ENCODE results near the gene TMEM91.

Gene TMEM91

GRCh38 chr19:41411100-41411967, 35.0 kb downstream of the TMEM91 start:
- no peak for DNase-seq (ENCODE audit: low read depth)

DNA sequence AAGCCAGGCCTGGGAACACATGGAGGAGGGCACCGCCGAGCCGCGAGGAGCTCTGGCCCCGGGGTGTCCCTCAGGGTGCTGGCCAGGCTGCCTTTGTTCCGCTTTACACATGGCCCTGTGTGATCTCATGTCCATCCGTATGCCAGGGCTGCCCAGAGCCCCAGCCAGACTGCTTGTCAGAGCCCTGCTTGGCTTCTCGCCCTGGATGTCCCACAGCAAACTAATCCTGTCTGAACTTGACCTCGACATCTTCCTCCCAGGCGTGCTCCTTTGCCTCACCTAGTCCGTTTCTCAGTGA, 35.6 kb downstream of the TMEM91 start:
- DNase-seq (ENCODE audit: low read depth) = no peak

DNA sequence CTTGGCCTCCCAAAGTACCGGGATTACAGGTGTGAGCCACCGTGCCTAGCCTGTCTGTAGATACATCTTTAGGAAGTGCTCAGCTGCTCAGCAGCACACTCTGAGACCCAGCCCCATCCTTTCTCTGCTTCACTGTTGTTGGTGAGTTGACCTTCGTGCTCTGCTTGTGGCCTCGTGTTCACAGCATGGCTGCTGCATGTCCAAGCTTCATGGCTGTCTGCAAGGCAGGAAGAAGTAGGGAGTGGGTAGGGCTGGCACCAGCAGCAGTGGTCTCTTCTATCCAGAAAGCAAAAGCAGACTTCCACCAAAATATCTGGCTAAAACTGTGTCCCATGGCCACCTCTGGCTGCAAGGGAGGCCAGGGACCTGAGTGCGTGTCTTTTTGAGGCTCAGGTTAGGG, 36.6 kb downstream of the TMEM91 start:
- no peak for DNase-seq (ENCODE audit: low read depth)

GRCh38 chr19:41413947-41414346, 37.6 kb downstream of the TMEM91 start:
- no peak for DNase-seq (ENCODE audit: low read depth)

- no peak for DNase-seq (ENCODE audit: low read depth)
These were observed 38.1 kb downstream of the TMEM91 start for GRCh38 chr19:41414461-41414860.

DNA sequence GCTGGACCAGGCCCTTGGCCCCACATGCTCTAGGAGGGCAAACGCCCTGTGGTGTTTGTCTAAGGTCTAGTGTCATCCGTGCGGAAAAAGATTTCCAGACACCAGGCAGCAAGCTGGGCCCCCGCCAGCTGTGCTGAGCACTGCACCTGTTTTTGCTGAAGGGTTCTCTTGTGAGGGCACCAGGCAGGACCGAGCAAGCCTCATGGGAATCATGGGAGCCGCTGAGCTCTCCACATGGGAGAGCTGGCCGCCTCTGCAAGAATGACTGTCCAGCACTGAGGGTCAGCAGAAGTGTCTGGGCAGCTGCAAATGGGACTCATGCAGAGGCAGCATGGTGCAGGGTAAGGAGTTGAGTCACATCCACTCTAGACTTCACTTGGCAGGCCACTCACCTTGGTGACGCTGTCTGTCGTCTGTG, 38.8 kb downstream of the TMEM91 start:
- no peak for DNase-seq (ENCODE audit: low read depth)

- DNase-seq (ENCODE audit: low read depth) = no peak
These were observed 39.9 kb downstream of the TMEM91 start for GRCh38 chr19:41416194-41416674.

- no peak for DNase-seq (ENCODE audit: low read depth)
These were observed 44.0 kb downstream of the TMEM91 start for GRCh38 chr19:41420101-41420880.

GRCh38 chr19:41421314-41421713, 45.0 kb downstream of the TMEM91 start:
- DNase-seq (ENCODE audit: low read depth) = no peak

GRCh38 chr19:41421973-41422372, 45.6 kb downstream of the TMEM91 start:
- no peak for DNase-seq (ENCODE audit: low read depth)

- DNase-seq (ENCODE audit: low read depth) = no peak
These were observed 46.1 kb downstream of the TMEM91 start for GRCh38 chr19:41422456-41422855.

GRCh38 chr19:41422955-41423354, 46.6 kb downstream of the TMEM91 start:
- DNase-seq (ENCODE audit: low read depth) = no peak

DNA sequence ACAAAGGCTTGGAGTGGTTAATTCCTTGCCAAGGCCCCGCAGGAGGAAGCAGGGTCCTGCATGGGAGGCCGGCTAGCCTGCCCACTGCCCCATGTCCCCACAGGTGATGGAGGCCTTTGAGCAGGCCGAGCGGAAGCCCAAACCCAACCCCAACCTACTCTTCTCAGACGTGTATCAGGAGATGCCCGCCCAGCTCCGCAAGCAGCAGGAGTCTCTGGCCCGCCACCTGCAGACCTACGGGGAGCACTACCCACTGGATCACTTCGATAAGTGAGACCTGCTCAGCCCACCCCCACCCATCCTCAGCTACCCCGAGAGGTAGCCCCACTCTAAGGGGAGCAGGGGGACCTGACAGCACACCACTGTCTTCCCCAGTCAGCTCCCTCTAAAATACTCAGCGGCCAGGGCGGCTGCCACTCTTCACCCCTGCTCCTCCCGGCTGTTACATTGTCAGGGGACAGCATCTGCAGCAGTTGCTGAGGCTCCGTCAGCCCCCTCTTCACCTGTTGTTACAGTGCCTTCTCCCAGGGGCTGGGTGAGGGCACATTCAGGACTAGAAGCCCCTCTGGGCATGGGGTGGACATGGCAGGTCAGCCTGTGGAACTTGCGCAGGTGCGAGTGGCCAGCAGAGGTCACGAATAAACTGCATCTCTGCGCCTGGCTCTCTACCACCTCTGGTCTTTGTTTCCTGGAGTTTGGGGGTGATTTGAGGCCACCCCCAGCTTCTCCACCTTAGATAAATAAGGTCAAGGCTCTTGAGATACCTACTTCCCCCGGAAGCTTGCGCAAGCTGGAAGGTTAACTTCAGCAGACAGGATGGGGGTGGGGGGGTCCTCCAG, 48.2 kb downstream of the TMEM91 start:
- no peak for DNase-seq (ENCODE audit: low read depth)

GRCh38 chr19:41425174-41426115, 49.1 kb downstream of the TMEM91 start:
- no peak for DNase-seq (ENCODE audit: low read depth)

DNA sequence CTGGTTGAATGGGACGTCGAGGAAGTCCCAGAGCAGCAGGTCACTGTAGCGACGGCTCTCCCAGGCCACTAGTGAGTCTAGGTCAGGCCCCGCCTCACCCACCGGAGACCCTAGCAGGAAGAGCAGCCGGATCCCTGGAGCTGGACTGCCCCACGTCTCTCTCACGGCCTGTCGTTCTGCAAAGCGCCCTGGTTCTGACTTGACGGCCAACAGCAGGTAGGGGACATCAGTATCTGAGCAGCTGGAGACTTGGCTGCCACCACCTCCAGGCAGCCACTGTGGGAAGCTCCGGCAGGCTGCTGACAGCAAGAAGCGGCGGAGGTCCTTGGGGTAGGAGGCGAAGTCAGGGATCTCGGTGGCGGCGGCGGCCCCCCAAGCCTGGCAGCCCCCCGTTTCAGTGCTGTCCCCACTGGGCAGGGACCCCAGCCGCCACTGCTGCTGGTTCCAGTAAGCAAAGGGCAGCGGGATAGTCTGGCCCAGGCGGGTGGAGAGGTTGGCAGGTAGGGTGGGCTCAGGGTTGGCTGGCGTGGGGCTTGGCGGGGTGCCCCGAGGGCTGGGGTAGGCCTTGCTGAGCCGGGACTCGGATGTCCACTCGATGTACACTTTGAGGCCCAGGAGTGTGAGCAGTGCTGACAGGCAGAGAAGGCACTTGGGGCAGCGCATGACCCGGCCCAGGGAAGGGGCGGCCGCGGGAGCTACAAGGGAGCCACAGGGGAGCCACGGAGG, 49.9 kb downstream of the TMEM91 start:
- no peak for DNase-seq (ENCODE audit: low read depth)

- DNase-seq (ENCODE audit: low read depth) = no peak
These were observed 50.8 kb downstream of the TMEM91 start, which contains the start of gene B3GNT8 for GRCh38 chr19:41426952-41427646. Gene B3GNT8, minus strand, starts transcription at chr19:41427374. Its CDS starts 596 bp downstream, at chr19:41426778.

GRCh38 chr19:41427647-41428480, 51.5 kb downstream of the TMEM91 start:
- DNase-seq (ENCODE audit: low read depth) = no peak

DNA sequence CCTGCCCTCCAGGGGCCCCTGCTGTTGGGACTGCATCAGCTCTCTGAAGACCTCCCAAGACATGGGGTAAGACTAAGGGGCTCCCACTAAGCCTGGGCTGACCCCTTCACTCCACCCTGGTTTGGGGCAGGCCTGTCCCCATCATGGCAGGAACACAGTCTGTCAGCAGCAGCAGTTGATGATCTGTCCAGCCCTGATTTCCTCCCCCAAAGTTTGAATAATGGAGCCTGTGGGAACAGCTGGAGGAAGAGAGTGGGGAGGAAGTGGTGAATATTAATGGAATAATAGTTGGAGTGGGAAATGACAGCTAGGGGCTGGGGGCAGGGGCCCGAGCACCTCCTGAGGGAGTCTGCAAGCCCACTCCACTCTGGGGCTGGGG, 52.1 kb downstream of the TMEM91 start:
- no peak for DNase-seq (ENCODE audit: low read depth)

- DNase-seq (ENCODE audit: low read depth) = no peak
These were observed 54.6 kb downstream of the TMEM91 start for GRCh38 chr19:41430922-41431321.

Measured in HS-27A (cell line).